Islet precursor cell (in vitro differentiated cells): ENCODE results near the gene S100A16.
"Not testable (repeated sequence)": the region's sequence is repeated elsewhere in the genome, so short reads cannot be mapped to it uniquely, and the experiment has no call there.

Experiments
- DNase-seq: peaks from one replicate; pipeline ENCODE4 v3.0.0-alpha.2; 2018

The S100A16 gene

GRCh38 chr1:153614189-153614900 is 1.4 kb upstream of the S100A16 start:
- no peak for DNase-seq

GRCh38 chr1:153613406-153613805 is 469 bp upstream of the S100A16 start:
- no peak for DNase-seq

- DNase-seq = no peak
Observed at GRCh38 chr1:153612111-153612754, 704 bp downstream of the S100A16 start.

GRCh38 chr1:153611356-153611755 is 1.6 kb downstream of the S100A16 start:
- DNase-seq = no peak

- no peak for DNase-seq
Observed at GRCh38 chr1:153610811-153611301, 2.1 kb downstream of the S100A16 start.

- peak; percentile 95 for DNase-seq
Observed at GRCh38 chr1:153610334-153610733, 2.6 kb downstream of the S100A16 start.

- peak; percentile 62 for DNase-seq
Observed at GRCh38 chr1:153609585-153609907, 3.4 kb downstream of the S100A16 start.

- peak; percentile 98 for DNase-seq
Observed at GRCh38 chr1:153608742-153609584, 4.0 kb downstream of the S100A16 start.

GRCh38 chr1:153608089-153608682 is 4.8 kb downstream of the S100A16 start:
- peak; percentile 78 for DNase-seq

- no peak for DNase-seq
Observed at GRCh38 chr1:153607381-153607780, 5.6 kb downstream of the S100A16 start.

- DNase-seq = no peak
Observed at GRCh38 chr1:153606194-153606593, 6.7 kb downstream of the S100A16 start.

GRCh38 chr1:153602749-153603148 is 10.2 kb downstream of the S100A16 start:
- DNase-seq = no peak

- no peak for DNase-seq
Observed at GRCh38 chr1:153599847-153600246, 13.1 kb downstream of the S100A16 start.

- peak; percentile 82 for DNase-seq
Observed at GRCh38 chr1:153598309-153599172, 14.4 kb downstream of the S100A16 start.

GRCh38 chr1:153597206-153597605 is 15.7 kb downstream of the S100A16 start:
- peak; percentile 47 for DNase-seq

GRCh38 chr1:153592748-153593147 is 20.2 kb downstream of the S100A16 start:
- no peak for DNase-seq

- no peak for DNase-seq
Observed at GRCh38 chr1:153588482-153588881, 24.5 kb downstream of the S100A16 start.

- not testable (repeated sequence) for DNase-seq
Observed at GRCh38 chr1:153588033-153588432, 24.9 kb downstream of the S100A16 start.

- peak; percentile 64 for DNase-seq
Observed at GRCh38 chr1:153587314-153587713, 25.6 kb downstream of the S100A16 start.

- DNase-seq = no peak
Observed at GRCh38 chr1:153586347-153586746, 26.6 kb downstream of the S100A16 start.

- DNase-seq = no peak
Observed at GRCh38 chr1:153585006-153585405, 27.9 kb downstream of the S100A16 start.

GRCh38 chr1:153583976-153584375 is 29.0 kb downstream of the S100A16 start:
- DNase-seq = no peak
